ENCODE data around the gene HAP1.
"Not testable (repeated sequence)": the region's sequence is repeated elsewhere in the genome, so short reads cannot be mapped to it uniquely, and the experiment has no call there.

The HAP1 gene

DNA sequence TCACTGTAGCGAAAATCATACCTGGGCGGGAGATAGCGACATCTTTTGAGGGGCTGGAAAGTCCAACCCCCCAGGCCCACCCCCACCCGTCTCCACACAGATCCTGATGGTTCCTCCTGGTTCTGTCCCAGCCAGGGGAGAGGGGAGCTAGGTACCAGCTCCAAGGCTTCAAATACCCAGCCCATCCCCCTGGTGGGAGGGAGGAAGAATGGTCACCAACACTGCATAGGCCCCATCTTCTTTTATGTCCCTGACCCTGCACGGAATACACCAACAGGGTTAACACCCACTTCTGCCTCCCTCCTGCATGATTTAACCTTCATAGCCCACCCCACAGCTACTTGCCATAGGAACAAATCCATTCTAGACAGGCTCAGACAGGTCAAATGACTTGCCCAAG, 9.3 kb downstream of the HAP1 start:
- no peak for DNase-seq

DNA sequence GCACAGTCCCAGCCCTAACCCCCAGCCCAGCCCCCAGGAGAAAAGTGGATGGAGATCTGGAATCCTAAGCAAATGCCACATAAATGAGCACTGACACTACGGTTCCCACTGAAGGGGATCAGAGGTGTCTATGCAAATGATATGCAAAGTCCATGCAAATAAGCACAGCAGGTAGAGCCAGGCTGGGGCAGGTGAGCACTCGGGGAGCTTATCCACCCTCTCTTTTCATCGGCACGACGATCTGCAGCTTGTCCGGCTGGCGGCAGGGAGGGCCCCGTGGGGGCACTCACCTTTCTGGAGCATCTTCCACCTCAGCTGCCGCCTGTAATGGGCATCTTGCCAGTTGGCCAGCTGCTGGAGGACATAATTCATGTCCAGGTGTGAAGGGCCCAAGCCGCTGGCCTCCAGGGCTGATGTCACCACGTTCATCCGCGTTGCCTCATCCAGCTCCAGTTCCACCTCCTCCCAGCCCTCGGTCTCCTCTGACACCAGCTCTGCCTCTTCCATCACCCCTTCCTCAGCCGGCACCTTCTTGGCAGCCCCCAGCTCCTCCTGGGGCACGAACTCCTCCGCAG, 9.9 kb downstream of the HAP1 start:
- no peak for DNase-seq

DNA sequence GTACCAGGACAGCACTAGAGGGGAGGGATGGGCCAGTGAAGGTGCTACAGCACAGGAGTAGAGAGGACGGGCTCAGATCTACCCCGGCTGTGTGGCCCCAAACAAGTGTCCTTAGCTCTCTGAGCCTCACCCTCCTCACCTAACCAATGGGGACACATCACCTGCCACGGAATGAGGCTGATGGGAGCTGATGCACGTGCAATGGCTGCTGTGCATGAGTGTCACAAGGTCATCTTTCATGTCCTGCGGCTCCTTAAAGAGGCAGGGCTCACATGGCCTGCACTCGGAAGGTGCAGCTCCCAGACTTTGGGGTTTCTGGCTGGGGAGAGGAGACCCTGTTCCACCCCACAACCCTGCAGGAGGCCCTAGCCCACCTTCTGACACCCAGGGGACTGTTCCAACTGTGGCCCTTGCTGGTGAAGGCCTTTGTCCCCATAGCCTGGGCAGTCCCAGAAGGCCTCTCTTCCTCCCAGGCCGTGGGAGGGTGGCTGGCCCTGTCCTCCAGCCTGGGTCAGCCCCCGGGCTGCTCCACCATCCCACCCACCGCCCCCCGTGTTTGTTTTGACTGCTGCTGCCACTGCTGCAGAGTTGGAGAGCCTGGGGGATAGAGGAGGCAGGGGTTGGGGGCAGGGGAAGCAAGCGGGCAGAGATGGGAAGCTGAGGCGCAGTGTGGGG, 10.5 kb downstream of the HAP1 start:
- DNase-seq, result no peak

DNA sequence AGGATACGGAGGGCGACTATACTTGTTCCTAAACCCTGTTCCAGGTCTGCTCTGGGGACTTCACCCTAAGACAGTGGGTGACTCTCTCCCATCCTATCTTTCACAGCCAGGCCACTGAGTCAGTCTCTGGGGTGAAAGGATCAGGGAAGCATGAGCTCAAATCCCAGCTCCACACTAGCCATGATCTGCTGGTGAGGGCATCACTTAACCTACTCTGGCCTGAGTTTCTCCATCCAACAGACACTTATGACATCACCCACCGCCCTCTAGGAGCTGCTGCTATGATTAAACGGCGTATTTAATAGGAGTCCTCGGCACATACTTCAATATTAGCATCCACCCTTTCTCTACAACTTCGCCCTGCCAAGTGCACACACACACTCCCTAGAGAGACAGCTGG, 12.2 kb downstream of the HAP1 start:
- DNase-seq, result no peak

DNA sequence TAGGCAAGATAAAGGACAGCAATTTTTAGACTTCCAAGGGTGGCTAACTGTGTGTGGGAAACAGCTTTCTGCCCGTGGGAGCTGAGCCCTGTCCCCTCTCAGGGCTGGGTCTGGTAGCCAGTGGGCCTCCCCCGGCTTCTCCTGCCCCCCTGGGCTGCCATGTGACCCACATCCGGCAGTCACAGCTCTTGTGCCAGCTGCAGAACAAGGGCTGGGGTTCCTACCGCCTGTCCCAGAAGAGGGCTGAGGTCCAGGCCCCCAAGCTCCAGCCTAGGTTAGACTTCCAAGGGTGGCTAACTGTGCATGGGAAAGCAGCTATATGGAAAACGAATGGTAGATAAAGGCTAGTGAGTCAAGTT, 16.2 kb downstream of the HAP1 start:
- peak in 33 of 56 donors; percentile 4 to 69 (median 30) for DNase-seq

DNA sequence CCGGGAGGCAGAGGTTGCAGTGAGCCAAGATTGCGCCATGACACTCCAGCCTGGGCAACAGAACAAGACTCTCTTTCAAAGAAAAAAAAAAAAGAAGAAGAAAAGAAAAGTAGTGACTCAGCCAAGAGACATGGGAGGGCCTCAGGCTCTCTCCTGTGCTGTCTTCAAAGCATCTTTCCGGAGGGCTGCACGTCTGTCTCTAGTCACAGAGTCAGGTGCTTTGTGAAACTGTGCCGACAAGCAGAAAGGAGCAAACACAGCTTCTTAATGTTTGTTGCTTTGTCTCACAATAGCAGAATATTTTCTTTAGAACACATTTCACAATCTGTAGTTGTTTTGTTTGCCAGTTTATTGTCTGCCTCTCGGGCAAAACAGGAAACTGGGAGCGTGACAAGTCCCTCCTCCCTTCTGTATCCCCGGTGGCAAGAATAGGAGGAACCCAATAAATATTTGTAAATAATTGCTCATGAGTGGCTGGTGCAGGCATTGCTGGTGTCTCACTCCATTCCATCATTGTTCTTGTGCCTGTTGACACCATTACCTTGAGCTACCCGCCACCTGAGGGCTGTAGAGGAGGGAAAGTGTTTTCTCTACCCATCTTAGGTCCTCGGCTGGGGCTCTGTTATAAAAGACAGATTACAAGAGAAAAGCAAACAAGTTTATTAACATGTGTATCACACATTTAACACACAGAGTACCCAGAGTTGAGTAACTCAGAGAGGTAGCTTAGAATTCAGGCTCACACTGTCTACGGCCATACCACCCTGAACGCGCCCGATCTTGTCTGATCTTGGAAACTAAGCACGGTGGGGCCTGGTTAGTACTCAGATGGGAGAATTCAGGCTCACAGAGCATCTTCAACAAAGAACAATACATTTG, 16.8 kb downstream of the HAP1 start:
- peak in 11 of 56 donors; percentile 7 to 50 (median 19) for DNase-seq

DNA sequence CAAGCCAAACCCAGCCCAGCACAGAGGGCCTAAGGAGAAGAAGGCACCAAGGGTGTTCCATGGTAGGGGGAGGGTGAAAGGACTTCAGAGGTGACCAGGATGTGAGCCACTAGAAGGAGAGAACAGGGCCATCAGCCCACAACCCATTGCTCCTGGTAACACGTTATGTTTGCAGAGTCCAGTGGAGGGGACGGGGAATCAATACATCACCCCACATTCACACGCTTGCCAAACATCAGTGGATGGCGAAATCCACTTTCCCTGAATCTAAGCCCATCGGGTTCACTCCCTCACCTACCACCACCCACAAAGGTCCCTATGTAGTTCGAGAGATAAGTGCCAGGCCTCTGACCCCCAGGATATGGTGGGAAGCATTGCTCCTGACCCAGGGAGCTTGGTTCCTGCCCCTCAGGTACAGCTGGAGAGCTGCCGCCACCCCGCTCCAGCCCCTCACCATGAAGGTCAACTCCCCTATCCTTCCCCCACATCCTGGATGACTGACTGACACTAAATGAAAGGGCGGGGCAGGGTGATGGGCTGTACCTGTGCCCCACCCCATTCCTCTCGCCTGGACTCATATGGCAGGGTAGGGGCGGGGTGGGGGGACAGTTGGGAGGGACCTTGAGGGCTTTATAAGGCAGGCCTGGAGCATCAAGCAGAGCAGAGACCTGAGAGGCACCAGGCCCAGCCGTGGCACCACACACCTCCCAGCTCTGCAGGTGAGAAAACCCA, 22.6 kb downstream of the HAP1 start, which contains the start of gene GAST:
Gene GAST, plus strand, starts transcription at position 663 of the 732 bp plus-strand sequence. CDS start 3,106 bp downstream, outside the sequence.
- no peak for DNase-seq

DNA sequence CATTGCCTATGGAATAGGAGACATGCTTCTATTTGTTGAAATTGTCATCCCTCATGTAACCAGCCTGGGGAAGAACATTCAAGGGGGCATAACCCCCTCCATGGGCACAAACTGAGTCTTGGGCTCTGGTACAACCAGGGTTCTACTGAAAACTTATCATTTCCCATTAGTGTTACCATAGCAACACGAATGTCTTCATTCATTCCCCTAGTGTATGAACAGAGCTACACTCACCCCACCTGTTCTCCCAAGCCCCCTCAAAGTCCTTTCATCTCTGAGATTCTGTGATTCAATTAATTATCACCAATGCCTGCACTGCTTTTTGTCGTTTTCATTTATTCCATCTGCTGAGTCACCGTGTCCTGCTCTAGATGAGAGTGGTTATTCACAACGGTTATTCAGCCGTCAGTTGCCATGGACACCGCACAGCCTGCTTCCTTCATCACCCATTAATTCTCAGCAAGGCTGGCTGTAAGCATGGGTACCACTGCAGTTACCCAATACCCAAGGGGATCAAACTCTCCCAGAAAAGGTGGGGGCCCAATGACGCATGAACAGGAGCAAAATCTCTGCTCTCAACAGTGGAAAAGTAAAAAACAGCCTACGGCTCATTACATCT, 23.9 kb downstream of the HAP1 start:
- DNase-seq, result peak in 42 of 56 donors; percentile 18 to 85 (median 60)

DNA sequence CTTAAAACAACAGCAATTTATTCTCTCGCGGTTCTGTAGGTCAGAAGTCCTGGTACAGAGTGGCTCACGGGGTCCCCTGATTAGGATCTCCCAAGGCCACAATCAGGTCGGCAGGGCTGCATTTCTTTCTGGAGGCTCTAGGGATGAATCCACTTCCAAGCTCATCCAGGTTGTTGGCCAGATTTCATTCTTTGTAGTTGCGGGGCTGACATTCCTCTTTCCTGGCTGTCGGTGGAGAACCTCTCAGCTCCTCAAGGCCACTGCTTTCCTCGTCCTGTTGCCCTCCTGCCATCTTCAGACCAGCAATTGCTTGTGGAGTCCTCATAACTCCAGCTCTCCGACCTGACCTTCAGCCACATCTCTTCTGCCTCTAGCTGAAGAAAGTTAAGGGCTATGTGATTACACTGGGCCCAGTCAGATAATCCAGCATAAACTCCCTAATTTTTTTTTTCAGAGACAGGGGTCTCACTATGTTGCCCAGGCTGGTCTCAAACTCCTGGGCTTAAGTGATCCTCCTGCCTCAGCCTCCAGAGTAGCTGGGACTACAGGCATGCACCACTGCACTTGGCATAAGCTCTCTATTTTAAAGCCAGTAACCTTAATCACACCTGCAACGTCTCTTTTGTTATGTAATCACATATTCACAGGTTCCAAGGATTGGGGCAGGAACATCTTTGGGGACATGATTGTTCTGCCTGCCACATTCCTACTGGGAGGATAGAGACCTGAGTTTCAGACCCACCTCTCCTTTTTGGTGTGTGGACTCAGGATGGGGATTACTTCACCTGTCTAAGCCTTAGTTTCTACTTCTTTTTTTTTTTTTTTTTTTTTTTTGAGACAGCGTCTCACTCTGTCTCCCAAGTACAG, 26.4 kb downstream of the HAP1 start:
- no peak for DNase-seq

DNA sequence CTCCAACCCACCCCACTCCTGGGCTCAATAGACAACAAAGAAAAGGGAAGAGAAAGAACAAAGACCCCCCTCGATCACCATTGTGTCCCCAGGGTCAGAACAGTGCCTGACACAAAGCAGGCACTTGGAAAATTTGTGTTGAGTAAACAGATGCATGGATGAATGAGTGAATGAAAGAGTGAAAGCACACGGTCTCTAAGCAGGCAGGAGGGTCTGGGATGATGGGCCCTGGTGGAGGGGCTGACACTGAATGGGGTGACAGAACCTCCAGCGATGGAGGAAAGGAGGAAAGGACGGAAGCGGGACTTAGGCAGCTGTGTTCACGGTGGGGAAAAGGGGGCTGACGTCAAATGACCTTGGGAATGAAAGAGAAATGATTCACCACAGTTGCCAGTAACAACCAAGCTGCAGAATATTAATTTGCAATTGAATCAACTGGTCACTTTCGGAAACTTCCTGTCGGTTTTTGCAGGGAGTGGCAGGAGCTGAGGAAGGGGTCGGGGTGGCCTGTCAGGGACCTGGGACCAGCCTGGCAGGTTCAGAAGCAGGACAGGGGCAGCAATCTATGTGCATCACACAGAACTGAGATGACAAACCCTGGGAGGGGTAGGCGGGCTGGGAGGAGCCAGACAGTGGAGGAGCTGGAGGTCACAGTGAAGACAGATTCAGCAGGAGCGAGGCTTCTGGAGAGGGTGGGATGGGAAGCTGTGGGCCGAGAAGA, 29.0 kb downstream of the HAP1 start:
- DNase-seq, result peak in 7 of 56 donors; percentile 7 to 66 (median 50)

DNA sequence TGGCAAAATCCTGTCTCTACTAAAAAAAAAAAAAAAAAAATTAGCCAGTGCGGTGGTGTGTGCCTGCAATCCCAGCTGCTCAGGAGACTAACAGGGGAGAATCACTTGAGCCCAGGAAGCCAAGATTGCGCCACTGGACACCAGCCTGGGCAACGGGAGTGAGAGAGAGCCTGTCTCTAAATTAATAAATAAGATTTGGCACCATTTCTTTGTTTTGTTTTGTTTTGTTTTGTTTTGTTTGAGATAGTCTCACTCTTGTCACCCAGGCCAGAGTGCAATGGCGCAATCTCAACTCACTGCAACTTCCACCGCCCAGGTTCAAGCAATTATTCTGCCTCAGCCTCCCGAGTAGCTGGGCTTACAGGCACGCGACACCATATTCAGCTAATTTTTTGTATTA, 31.7 kb downstream of the HAP1 start:
- no peak for DNase-seq

DNA sequence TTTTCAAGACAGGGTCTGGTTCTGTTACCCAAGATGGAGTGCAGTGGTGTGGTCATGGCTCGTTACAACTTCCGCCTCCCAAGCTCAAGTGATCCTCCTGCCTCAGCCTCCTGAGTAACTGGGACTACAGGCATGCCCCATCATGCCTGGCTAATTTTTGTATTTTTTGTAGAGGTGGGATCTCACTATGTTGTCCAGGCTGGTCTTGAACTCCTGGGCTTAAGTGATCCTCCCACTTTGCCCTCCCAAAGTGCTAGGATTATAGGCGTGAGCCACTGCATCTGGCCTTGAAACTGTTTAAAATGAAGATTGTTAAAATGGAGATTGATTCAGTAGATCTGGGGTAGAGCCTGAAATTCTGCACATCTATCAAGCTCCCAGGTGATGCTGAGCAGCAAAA, 33.6 kb downstream of the HAP1 start:
- DNase-seq, result not testable (repeated sequence)

DNA sequence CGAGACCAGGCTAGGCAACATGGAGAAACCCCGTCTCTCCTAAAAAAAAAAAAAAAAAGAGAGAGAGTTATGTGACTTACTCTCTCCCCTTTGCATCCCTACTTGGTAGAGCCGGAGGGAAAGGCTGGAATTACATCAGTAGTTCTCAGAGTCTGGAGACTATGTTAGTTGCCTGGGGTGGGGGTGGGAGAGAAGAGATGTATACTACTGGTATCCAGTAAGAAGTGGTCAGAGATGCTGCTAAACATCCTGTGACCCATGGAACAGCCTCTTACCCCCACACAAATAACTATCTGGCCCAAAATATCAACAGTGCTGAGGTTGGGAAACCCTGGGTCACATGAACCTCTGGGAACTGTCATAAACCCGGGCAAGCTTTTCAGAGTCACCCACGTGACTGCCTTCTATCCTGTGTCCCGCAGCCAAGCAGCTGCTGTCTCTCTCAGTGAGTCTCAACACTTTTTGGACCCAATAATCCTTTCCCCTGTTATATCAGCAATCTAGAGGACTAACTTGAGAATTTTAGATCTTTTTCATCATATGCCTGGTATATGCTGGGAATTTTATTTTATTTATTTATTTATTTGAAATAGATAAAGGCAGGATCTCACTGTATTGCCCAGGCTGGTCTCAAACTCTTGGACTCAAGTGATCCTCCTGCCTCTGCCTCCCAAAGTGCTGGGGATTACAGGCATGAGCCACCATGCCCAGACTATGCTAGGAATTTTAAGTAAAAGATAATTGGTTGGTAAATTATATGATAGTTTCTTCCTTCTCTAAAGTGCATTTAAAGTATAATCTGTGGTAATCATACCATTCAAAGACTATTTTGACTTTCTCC, 37.1 kb downstream of the HAP1 start:
- DNase-seq, result peak in 24 of 56 donors; percentile 5 to 63 (median 31)

DNA sequence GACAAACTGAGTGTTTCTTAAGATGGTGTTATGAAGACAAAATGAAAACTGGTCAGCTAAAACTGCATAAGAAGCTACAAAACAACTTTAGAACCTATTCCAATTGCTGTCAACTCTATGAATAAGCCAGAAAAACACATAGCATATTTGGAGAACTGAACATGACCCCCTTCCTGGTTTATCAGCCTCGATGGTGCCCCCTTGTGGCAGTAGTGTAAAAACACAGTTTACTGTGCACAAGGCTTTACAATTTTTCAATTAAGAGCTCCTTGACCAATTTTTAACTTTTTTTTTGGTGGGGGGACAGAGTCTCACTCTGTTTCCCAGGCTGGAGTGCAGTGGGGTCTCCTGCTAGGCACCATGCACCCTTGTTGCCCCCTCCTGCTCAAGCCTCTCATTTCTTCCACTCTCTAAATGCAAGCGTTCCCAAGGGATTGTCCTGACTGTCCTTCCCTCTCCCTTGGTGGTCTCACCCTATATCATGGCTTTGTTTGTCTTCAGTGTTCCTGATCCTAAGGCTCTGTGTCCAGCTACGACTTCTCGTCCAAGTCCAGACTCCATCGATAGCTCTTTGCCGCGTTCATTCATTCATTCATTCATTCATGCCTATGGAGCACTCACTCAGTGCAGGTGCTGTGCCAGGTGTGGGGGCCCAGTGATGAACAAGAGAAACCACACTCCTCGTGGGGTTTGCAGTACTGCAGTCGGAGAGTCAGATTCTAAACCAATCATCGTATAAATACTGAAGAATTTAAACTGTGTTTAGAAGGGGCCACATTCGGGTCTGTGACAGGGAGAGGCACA, 38.3 kb downstream of the HAP1 start:
- DNase-seq, result peak in 19 of 56 donors; percentile 7 to 67 (median 23)

DNA sequence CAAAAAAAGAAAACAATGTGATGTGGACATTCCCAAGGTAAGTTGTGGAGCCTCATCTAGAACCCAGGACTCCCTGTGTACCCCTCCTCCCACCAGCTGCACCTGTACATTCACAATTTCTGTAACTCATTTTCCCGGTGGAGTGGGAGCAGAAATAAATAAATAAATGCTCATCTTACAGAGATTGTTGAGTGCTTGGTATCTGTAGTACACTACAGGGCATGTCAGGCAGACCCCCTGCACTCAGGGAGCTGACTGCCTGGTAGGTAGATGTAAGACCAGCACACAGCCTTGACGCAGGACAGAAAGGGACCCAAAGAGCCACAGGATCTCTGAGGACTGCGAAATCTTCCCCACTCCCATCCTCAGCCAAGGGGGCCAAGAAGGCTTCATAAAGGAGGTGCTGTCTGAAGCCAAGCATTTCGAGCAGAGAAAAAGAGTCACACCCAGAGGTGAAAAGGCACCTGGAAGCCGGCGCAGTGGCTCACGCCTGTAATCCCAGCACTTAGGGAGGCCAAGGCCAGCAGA, 39.2 kb downstream of the HAP1 start:
- no peak for DNase-seq

DNA sequence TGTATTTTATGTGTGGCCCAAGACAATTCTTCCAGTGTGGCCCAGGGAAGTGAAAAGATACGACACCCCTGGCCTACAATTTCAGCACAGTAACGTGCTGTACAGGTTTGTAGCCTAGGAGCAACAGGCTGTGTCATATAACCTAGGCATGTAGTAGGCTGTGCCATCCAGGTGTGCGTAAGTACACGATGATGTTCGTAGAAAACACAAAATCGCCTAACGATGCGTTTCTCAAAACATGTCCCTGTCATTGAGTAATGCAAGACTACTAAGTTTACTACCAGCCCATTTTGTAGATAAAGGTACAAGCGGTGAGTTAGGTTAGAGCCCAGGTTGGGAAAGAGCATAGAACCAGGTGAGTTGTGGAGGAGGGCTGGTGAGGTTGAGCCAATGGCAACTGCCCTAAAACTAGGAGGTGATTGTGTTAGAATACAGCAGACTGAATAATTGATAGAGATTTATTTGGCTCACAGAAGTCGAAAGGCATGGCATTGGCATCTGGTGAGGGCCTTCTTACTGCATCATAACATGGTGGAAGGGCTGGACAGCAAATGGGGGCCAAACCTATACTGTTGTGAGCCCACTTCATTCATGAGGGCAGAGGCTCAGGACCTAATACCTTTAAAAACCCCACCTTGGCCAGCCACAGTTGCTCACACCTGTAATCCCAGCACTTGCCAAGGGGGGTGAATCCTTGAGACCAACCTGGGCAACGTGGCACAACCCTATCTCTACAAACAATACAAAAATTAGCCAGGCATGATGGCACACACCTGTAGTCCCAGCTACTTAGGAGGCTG, 41.5 kb downstream of the HAP1 start:
- no peak for DNase-seq

Data from amygdala (tissue), 56 donors.